Measurements from ENCODE around the gene RBM23. TPM values are rescaled to one million over a fixed set of nuclear protein-coding genes. Genes with fewer than 3 reads are reported as not detected.

Gene RBM23
- polyA plus RNA-seq, 1 donor (not counting 4 experiments of a cell fraction or from before 2014, with no cell fraction given): 50.8 TPM

DNA sequence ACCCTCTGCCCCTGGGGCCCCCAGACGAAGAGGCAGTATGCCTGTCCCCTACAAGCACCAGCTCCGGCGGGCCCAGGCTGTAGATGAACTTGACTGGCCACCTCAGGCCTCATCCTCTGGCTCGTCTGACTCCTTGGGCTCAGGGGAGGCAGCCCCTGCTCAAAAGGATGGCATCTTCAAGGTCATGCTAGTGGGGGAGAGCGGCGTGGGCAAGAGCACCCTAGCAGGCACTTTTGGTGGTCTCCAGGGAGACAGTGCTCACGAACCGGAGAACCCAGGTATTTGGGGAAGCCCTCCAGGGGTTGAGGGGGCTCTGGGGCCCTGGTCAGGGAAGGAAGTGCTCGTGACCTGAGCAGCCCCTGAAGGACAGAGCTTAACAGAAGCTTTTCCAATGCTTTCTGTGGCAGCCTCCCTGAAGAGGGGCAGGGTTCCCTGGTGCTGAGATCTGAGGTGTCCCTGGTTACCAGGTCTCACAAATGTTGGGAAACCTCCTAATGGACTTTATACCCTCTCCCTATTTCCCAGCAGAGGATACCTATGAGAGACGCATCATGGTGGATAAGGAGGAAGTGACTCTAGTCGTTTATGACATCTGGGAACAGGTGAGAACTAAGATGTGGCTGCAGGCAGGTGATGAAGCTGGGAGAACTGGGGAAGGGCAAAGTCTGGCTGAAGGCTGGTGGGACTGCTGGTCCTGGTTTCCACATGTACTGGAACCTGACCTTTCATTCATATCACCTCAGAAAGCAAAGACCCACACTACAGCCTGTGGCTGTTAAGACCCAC, 34.0 kb downstream of the RBM23 start:
- Histone ChIP-seq H4K20me1 (ENCODE audit: control insufficient read depth, extremely low read depth, insufficient read depth, low read length) (no peaks in the 10 kb centered on the region), H3K9me1 (ENCODE audit: control insufficient read depth, extremely low read depth, insufficient read depth, low read length) (no peaks in the 10 kb centered on the region), H3K4me1 (ENCODE audit: control insufficient read depth, extremely low read depth, insufficient read depth, low read length) (peaks cover 18% of the 10 kb centered on the region), H3K27me3 (ENCODE audit: control insufficient read depth, extremely low read depth, insufficient read depth, low read length) (no peaks in the 10 kb centered on the region), H3K4me3 (ENCODE audit: control insufficient read depth in 2 of 3, extremely low read depth in 1 of 3, insufficient read depth in 2 of 3, low read depth in 1 of 3, low read length in 3 of 3) (no peak overlapping the region), H2AFZ (ENCODE audit: control insufficient read depth, low read length) (no peak overlapping the region), H3K27ac (ENCODE audit: control insufficient read depth, insufficient read depth, low read length) (no peak overlapping the region), H3K9me3 (ENCODE audit: control insufficient read depth, low read depth, low read length) (no peaks in the 10 kb centered on the region), H3K36me3 (ENCODE audit: control insufficient read depth in 2 of 2, extremely low read depth in 1 of 2, insufficient read depth in 2 of 2, low read length in 2 of 2) (no peaks in the 10 kb centered on the region), H3K4me2 (ENCODE audit: control insufficient read depth, extremely low read depth, insufficient read depth, low read depth, low read length) (no peak overlapping the region), H3K79me2 (ENCODE audit: control insufficient read depth, insufficient read depth, low read length) (no peaks in the 10 kb centered on the region), H3K9ac (ENCODE audit: control insufficient read depth, extremely low read depth, insufficient read depth, low read length) (no peak overlapping the region)
- no peak for DNase-seq (ENCODE audit: low read depth, low spot score)
- TF ChIP-seq, protein P1, sequence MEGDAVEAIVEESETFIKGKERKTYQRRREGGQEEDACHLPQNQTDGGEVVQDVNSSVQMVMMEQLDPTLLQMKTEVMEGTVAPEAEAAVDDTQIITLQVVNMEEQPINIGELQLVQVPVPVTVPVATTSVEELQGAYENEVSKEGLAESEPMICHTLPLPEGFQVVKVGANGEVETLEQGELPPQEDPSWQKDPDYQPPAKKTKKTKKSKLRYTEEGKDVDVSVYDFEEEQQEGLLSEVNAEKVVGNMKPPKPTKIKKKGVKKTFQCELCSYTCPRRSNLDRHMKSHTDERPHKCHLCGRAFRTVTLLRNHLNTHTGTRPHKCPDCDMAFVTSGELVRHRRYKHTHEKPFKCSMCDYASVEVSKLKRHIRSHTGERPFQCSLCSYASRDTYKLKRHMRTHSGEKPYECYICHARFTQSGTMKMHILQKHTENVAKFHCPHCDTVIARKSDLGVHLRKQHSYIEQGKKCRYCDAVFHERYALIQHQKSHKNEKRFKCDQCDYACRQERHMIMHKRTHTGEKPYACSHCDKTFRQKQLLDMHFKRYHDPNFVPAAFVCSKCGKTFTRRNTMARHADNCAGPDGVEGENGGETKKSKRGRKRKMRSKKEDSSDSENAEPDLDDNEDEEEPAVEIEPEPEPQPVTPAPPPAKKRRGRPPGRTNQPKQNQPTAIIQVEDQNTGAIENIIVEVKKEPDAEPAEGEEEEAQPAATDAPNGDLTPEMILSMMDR (optimal IDR thresholded peaks at IDR 0.05 in 1 of 3, IDR thresholded peaks at IDR 0.05 in 1 of 3, conservative IDR thresholded peaks at IDR 0.05 in 1 of 3; ENCODE audit: extremely low read depth in 1 of 3, insufficient read depth in 2 of 3, low read length in 3 of 3): no peak
- no peak for TF ChIP-seq EZH2 (IDR thresholded peaks at IDR 0.05; ENCODE audit: low read length)
- dilution Hi-C loops (cut with MboI; ENCODE audit: extremely low pct_ligation_motif_present, low sequenced_read_pairs): no loop called here
- FAIRE-seq: no peak

DNA sequence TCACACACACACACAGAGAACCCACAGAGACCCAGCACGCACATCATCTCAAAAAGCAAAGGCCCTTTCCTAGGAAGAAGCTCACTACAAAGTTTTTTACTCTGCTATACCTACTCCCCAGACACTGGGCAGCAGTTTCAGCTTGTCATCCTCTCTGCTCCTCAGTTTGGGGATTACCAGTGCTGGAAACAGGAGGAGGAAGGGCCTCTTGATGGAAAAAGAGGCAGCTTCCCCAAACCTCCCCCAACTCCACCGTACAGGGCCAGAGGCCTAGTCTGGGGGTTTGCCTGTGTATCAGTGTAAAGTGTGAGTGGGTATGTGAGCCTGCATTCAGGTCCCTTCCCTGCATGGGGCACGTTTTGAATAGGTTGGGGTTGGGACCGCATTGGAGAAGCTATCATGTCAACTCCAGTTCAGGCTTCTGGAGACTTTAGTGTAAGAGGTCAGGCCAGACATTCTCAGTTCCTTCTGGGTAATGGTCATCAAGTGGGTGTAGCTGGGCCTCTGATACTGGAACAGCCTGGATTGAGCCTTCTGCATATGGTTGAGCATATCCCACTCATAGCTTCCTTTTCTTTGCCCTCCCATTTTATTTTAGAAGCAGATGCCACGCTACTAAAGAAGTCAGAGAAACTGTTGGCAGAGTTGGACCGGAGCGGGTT, 34.7 kb downstream of the RBM23 start:
- peaks cover 1 to 4% of the 10 kb centered on the region in 2 experiments for H3K36me3 ChIP-seq (ENCODE audit: control insufficient read depth in 2 of 2, extremely low read depth in 1 of 2, insufficient read depth in 2 of 2, low read length in 2 of 2)
- dilution Hi-C loops (cut with MboI; ENCODE audit: extremely low pct_ligation_motif_present, low sequenced_read_pairs): no loop called here
- no peak overlapping the region for H3K4me2 ChIP-seq (ENCODE audit: control insufficient read depth, extremely low read depth, insufficient read depth, low read depth, low read length)
- no peak overlapping the region for H3K9ac ChIP-seq (ENCODE audit: control insufficient read depth, extremely low read depth, insufficient read depth, low read length)
- no peak overlapping the region for H3K27ac ChIP-seq (ENCODE audit: control insufficient read depth, insufficient read depth, low read length)
- H2AFZ ChIP-seq (ENCODE audit: control insufficient read depth, low read length): no peak overlapping the region
- TF ChIP-seq, protein P1 (optimal IDR thresholded peaks at IDR 0.05 in 1 of 3, IDR thresholded peaks at IDR 0.05 in 1 of 3, conservative IDR thresholded peaks at IDR 0.05 in 1 of 3; ENCODE audit: extremely low read depth in 1 of 3, insufficient read depth in 2 of 3, low read length in 3 of 3): no peak
- TF ChIP-seq EZH2 (IDR thresholded peaks at IDR 0.05; ENCODE audit: low read length): no peak
- peaks cover 15% of the 10 kb centered on the region for H3K4me1 ChIP-seq (ENCODE audit: control insufficient read depth, extremely low read depth, insufficient read depth, low read length)
- H3K9me3 ChIP-seq (ENCODE audit: control insufficient read depth, low read depth, low read length): no peaks in the 10 kb centered on the region
- no peaks in the 10 kb centered on the region for H4K20me1 ChIP-seq (ENCODE audit: control insufficient read depth, extremely low read depth, insufficient read depth, low read length)
- DNase-seq (ENCODE audit: low read depth, low spot score) (no peak), FAIRE-seq (no peak)
- H3K27me3 ChIP-seq (ENCODE audit: control insufficient read depth, extremely low read depth, insufficient read depth, low read length): no peaks in the 10 kb centered on the region
- H3K4me3 ChIP-seq (ENCODE audit: control insufficient read depth in 2 of 3, extremely low read depth in 1 of 3, insufficient read depth in 2 of 3, low read depth in 1 of 3, low read length in 3 of 3): no peak overlapping the region
- H3K79me2 ChIP-seq (ENCODE audit: control insufficient read depth, insufficient read depth, low read length): no peaks in the 10 kb centered on the region
- H3K9me1 ChIP-seq (ENCODE audit: control insufficient read depth, extremely low read depth, insufficient read depth, low read length): no peaks in the 10 kb centered on the region
